GM21447 (cell line): ENCODE measurements around the gene WDR76.

Source experiments
- ATAC-seq: cut with Tn5 transposase; IDR thresholded peaks from one replicate; pipeline ENCODE4 v1.9.1; 2021; ENCODE audit not compliant: unreplicated experiment

WDR76 gene

DNA sequence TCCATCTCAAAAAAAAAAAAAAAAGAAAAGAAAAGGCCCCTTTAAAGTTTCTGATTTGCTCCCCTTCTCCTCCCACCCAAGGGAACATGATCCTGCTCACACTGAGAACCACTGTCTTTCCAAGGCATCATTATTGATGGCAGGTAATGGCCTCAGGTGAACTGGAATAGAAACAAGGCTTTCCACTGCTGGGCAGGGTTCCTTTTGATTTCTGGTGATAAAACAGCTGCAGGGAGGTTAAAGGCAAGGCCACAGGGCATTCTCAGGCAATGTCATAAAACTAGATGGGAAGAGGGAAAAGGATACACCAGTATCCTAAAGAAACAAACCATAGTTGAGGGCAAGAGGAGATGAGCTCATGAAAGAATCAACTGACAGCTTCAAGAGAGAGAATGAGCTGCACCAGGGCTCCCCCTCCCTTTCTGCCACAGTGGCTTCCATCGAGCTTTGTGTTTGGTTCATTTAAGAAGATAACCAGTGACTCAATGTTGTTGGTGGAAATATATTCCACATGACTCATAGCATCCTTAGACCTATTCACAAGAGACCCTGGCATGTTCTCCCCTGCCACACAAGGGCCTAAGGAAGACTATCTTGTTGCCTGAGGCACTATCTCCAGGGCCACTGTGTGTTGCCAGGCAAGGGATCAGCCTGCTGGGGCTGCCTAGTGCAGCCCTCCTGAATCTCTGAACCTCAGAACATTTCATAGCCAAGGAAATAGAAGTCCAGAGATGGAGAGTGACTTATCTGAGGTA is 86.4 kb downstream of the WDR76 start:
- ATAC-seq = no peak

- ATAC-seq = no peak
These were observed 87.1 kb downstream of the WDR76 start for GRCh38 chr15:43913941-43914340.

- no peak for ATAC-seq
These were observed 89.0 kb downstream of the WDR76 start for GRCh38 chr15:43915631-43916325.

DNA sequence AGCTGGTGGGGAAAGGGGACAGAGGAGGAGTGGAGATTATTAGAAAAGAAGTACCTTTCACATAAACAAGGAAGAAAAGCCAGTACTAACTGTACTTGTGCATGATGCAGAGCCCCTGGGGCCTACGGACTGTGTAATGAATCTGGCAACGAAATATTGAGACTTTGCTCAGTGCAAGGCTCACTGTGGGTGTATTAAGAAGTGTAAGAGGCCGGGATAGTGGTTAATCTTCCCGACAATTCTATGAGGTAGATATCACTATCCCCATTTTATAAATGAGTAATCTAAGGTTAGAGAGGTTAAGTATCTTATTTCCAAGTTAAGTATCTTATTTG is 89.5 kb downstream of the WDR76 start:
- no peak for ATAC-seq
